BE2C (cell line): Measurements from ENCODE around the gene PDE7B.

Experiments
- DNase-seq: peaks from one replicate; pipeline ENCODE4 v3.0.0-alpha.2; 2020
- H3K27me3 ChIP-seq: fragments of 250-450 bp; sonication (Bioruptor Pico); 2 replicates; pipeline ENCODE4 v1.5.1; 2020; ENCODE audit warnings: mild to moderate bottlenecking
- H3K36me3 ChIP-seq: fragments of 250-450 bp; sonication (Bioruptor Pico); 2 replicates; pipeline ENCODE4 v1.5.1; 2020; ENCODE audit warnings: mild to moderate bottlenecking
- H3K4me1 ChIP-seq: fragments of 250-450 bp; sonication (Bioruptor Pico); 2 replicates; pipeline ENCODE4 v1.5.1; 2020
- H3K4me3 ChIP-seq: 2 replicates; pipeline ENCODE4 v1.5.1; 2011; ENCODE audit warnings: low read depth, low read length
- H3K9me3 ChIP-seq: fragments of 250-450 bp; sonication (Bioruptor Pico); 2 replicates; pipeline ENCODE4 v1.5.1; 2020
- TF ChIP-seq, protein P1 (sequence below): IDR thresholded peaks from 2 replicates; pipeline ENCODE4 v1.5.1; 2012; ENCODE audit warnings: mild to moderate bottlenecking, low read depth, low read length

Gene PDE7B

DNA sequence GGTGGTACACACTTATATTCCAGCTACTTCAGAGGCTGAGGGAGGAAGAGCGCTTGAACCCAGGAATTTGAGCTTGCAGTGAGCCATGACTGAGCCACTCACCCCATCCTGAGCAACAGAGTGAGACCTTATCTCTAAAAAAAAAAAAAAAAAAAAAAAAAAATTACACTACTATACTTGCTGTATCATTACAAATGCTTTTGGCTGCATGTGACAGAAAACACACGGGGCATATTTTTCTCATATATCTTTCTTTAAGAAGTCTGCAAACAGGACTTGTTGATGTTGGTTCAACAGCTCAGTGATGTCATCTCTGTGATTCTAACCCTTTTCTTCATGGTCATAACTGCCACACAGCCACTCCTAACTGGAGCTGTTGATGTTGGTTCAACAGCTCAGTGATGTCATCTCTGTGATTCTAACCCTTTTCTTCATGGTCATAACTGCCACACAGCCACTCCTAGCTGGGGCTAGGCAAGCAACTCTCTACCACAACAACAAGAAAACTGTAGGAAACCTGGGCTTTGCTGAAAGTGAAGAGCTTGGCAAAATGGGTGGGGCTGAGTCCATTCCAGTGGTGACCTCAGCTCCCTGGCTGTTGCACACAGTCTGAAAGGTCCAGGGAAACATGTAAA lies 378.8 kb downstream of the PDE7B start:
- no peak for DNase-seq
- Histone ChIP-seq H3K4me1 (no peaks in the 10 kb centered on the region), H3K4me3 (no peak overlapping the region), H3K9me3 (no peaks in the 10 kb centered on the region), H3K27me3 (no peaks in the 10 kb centered on the region), H3K36me3 (no peaks in the 10 kb centered on the region)
- TF ChIP-seq, protein P1, sequence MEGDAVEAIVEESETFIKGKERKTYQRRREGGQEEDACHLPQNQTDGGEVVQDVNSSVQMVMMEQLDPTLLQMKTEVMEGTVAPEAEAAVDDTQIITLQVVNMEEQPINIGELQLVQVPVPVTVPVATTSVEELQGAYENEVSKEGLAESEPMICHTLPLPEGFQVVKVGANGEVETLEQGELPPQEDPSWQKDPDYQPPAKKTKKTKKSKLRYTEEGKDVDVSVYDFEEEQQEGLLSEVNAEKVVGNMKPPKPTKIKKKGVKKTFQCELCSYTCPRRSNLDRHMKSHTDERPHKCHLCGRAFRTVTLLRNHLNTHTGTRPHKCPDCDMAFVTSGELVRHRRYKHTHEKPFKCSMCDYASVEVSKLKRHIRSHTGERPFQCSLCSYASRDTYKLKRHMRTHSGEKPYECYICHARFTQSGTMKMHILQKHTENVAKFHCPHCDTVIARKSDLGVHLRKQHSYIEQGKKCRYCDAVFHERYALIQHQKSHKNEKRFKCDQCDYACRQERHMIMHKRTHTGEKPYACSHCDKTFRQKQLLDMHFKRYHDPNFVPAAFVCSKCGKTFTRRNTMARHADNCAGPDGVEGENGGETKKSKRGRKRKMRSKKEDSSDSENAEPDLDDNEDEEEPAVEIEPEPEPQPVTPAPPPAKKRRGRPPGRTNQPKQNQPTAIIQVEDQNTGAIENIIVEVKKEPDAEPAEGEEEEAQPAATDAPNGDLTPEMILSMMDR = no peak

DNA sequence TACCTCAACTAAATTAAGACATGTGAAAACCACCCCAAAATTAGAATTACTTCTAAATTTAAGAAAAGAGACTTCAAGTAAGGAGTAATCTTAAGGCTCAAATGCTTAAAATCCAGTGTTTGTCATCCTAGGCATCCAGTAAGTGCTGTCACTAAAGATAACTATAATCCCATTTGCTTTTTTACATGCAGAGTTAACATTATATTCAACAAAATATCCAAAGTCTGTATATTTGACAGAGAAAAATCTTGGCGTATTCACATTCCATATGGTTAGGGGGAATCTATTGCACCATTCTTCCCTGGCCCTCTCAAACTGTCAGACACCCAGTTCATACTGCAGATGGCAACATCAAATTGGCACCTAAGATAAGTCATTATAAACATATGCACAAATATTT lies 381.2 kb downstream of the PDE7B start:
- TF ChIP-seq, protein P1 = no peak
- Histone ChIP-seq H3K4me1 (no peaks in the 10 kb centered on the region; the same call in 1 of the 2 replicates), H3K9me3 (no peaks in the 10 kb centered on the region), H3K27me3 (no peaks in the 10 kb centered on the region), H3K36me3 (no peaks in the 10 kb centered on the region), H3K4me3 (no peak overlapping the region)
- no peak for DNase-seq

GRCh38 chr6:136235233-136235564 lies 383.7 kb downstream of the PDE7B start:
- Histone ChIP-seq H3K4me3 (no peak overlapping the region), H3K4me1 (no peaks in the 10 kb centered on the region; the same call in 1 of the 2 replicates), H3K36me3 (no peaks in the 10 kb centered on the region; the same call in 1 of the 2 replicates), H3K27me3 (no peaks in the 10 kb centered on the region), H3K9me3 (no peaks in the 10 kb centered on the region)
- DNase-seq = no peak
- TF ChIP-seq, protein P1 = no peak

GRCh38 chr6:136236466-136237293 lies 385.2 kb downstream of the PDE7B start:
- TF ChIP-seq, protein P1 = no peak
- H3K4me1 ChIP-seq = no peaks in the 10 kb centered on the region; the same call in 1 of the 2 replicates
- H3K27me3 ChIP-seq = no peaks in the 10 kb centered on the region
- H3K36me3 ChIP-seq = no peaks in the 10 kb centered on the region; the same call in 1 of the 2 replicates
- DNase-seq = no peak
- H3K9me3 ChIP-seq = no peaks in the 10 kb centered on the region
- no peak overlapping the region for H3K4me3 ChIP-seq

DNA sequence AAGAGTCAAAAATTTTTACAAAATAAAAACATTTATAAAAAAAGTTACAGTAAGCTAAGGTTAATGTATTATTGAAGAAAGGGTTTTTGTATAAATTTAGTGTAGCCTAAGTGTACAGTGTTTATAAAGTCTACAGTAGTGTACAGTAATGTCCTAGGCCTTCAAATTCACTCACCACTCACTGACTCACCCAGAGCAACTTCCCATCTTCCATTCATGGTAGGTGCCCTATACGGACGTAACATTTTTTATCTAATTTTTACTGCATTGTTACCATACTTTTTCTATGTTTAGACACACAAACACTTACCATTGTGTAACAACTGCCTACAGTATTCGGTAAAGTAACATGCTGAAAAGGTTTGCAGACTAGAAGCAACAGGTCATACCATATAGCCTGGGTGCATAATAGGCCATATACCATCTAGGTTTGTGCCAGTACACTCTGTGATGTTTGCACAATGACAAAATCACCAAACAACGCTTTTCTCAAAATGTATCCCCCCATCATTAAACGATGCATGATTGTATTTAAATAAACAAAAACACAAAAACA lies 392.6 kb downstream of the PDE7B start:
- DNase-seq = no peak
- TF ChIP-seq, protein P1 = no peak
- no peak overlapping the region for H3K4me3 ChIP-seq
- H3K36me3 ChIP-seq = no peaks in the 10 kb centered on the region; the same call in none of the 2 replicates
- no peaks in the 10 kb centered on the region for H3K9me3 ChIP-seq
- no peaks in the 10 kb centered on the region for H3K4me1 ChIP-seq
- H3K27me3 ChIP-seq = no peaks in the 10 kb centered on the region
